ENCODE measurements around the gene CEBPA.

DNA sequence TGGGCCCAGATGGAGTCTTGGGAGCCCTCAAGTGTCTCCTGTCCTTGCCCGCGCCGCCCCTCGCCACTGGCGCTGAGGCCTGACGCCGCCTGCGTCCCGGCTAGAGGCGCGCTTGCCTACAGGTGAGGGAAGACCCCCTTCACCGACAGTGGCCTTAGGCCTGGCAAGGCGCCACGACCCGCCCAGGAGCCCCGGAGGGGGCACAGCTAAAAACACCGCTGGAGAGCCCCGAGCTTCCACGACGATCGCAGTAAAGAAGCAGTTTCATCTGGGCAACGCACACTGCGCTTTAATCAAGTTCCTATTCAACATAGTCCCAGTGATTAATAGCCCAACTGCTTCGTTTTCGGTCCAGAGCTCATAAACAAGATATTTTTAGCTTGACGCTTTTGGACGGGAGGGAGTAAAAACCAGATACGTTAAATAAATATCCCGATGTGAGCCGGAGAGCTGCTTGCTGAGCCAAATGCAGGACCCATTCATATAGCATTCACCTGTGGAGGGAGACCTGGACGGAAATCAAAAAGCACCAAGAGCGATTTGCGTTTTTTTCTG lies 1.5 kb upstream of the CEBPA start:
- TF ChIP-seq, protein P1, sequence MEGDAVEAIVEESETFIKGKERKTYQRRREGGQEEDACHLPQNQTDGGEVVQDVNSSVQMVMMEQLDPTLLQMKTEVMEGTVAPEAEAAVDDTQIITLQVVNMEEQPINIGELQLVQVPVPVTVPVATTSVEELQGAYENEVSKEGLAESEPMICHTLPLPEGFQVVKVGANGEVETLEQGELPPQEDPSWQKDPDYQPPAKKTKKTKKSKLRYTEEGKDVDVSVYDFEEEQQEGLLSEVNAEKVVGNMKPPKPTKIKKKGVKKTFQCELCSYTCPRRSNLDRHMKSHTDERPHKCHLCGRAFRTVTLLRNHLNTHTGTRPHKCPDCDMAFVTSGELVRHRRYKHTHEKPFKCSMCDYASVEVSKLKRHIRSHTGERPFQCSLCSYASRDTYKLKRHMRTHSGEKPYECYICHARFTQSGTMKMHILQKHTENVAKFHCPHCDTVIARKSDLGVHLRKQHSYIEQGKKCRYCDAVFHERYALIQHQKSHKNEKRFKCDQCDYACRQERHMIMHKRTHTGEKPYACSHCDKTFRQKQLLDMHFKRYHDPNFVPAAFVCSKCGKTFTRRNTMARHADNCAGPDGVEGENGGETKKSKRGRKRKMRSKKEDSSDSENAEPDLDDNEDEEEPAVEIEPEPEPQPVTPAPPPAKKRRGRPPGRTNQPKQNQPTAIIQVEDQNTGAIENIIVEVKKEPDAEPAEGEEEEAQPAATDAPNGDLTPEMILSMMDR (IDR thresholded peaks at IDR 0.05), result no peak
- TF ChIP-seq POLR2AphosphoS5 (IDR thresholded peaks at IDR 0.05), result peak in 1 of 3 donors; percentile 3
- TF ChIP-seq POLR2A (IDR thresholded peaks at IDR 0.05), result no peak
- no peak for TF ChIP-seq EP300 (IDR thresholded peaks at IDR 0.05)

All from stomach (tissue), 4 donors.